HCT116 (cell line): ENCODE results near the gene CDK9. TPM values are rescaled to one million over a fixed set of nuclear protein-coding genes. Genes with fewer than 3 reads are reported as not detected.

ENCODE experiments used
- ATAC-seq: fragments of 200-7000 bp; cut with Tn5 transposase; 2 replicates; pipeline ENCODE4 v1.9.1; 2020; ENCODE audit warnings: mild to moderate bottlenecking, moderate library complexity
- BruUV-seq: library from RNA; stranded (reverse); fragments of 400-500 nt; replicated peaks from 2 replicates; lab custom pipeline; 2021; lab: Mats Ljungman, UMichigan
- CTCF ChIA-PET: fragments of 300-600 bp; sonication (Branson Sonifier 250); formaldehyde crosslinking; loops from one replicate; lab custom pipeline; 2021; ENCODE audit warnings: antibody characterized with exemption; lab: Charles Lee
- POLR2A ChIA-PET: fragments of 300-600, 350-600 bp; sonication (Branson Sonifier 250); formaldehyde crosslinking; loops from one replicate; lab custom pipeline; 2021; ENCODE audit warnings: antibody characterized with exemption; lab: Charles Lee
- RAD21 ChIA-PET, 2 experiments: fragments of 300-600 bp; sonication (Branson Sonifier 250); formaldehyde crosslinking; loops; one replicate each; lab custom pipeline; 2023; ENCODE audit warnings: low total read pairs in 2 of 2; ENCODE audit not compliant: uncharacterized antibody in 2 of 2, unreplicated experiment in 2 of 2, low non-redundant PET in 1 of 2; lab: Charles Lee
- DNase-seq: peaks from one replicate; pipeline ENCODE4 v3.0.0-alpha.2; 2010; ENCODE audit warnings: low read depth, low spot score
- H2AFZ ChIP-seq: fragments of 200-600 bp; shearing (Covaris generic), sonication (generic); 2 replicates; pipeline ENCODE4 v1.6.1; 2017; ENCODE audit warnings: low read depth, mixed run types, mixed read lengths, antibody characterized with exemption, low read length; ENCODE audit not compliant: poor library complexity, severe bottlenecking
- H3K27ac ChIP-seq: 2 replicates; pipeline ENCODE4 v1.5.1; 2012; ENCODE audit warnings: low read depth, low read length
- H3K27me3 ChIP-seq: fragments of 200-600 bp; sonication (generic); 2 replicates; pipeline ENCODE4 v1.6.1; 2016; ENCODE audit warnings: mixed run types, low read length, mixed read lengths; ENCODE audit not compliant: insufficient read depth
- H3K36me3 ChIP-seq, 2 experiments: fragments of 200-500 bp in 1 of 2; fragments of 200-600 bp in 1 of 2; sonication (Bioruptor generic) in 1 of 2; sonication (generic) in 1 of 2; 2 replicates each; pipeline versions ENCODE4 v1.5.1 to v1.6.1; 2014 to 2016; ENCODE audit warnings: low read length in 2 of 2, inconsistent platforms in 1 of 2, mixed read lengths in 1 of 2, mixed run types in 1 of 2; ENCODE audit not compliant: insufficient read depth in 2 of 2, control insufficient read depth in 1 of 2
- H3K4me1 ChIP-seq, 2 experiments: fragments of 200-600 bp in 1 of 2; sonication (generic) in 1 of 2; 2 replicates each; pipeline versions ENCODE4 v1.5.1 to v1.6.1; 2012 to 2017; ENCODE audit warnings: low read length in 2 of 2, inconsistent platforms in 1 of 2, mild to moderate bottlenecking in 1 of 2, mixed read lengths in 1 of 2, mixed run types in 1 of 2, moderate library complexity in 1 of 2; ENCODE audit not compliant: insufficient read depth in 2 of 2, control insufficient read depth in 1 of 2
- H3K4me2 ChIP-seq: fragments of 200-600 bp; sonication (generic); 2 replicates; pipeline ENCODE4 v1.6.1; 2017; ENCODE audit warnings: mixed run types, low read length, mixed read lengths
- H3K4me3 ChIP-seq, 2 experiments: fragments of 200-600 bp in 1 of 2; sonication (generic) in 1 of 2; replicated peaks in 1 of 2; 2 replicates each; pipeline ENCODE4 v1.5.1; 2011 to 2016; ENCODE audit warnings: low read length in 2 of 2, control low read depth in 1 of 2, low read depth in 1 of 2, mild to moderate bottlenecking in 1 of 2, mixed read lengths in 1 of 2, mixed run types in 1 of 2
- H3K79me2 ChIP-seq: fragments of 200-600 bp; sonication (generic); 2 replicates; pipeline ENCODE4 v1.6.1; 2017; ENCODE audit warnings: mild to moderate bottlenecking, mixed run types, low read length, moderate library complexity, mixed read lengths; ENCODE audit not compliant: insufficient read depth
- H3K9ac ChIP-seq: fragments of 200-600 bp; sonication (generic); 2 replicates; pipeline ENCODE4 v1.6.1; 2016; ENCODE audit warnings: low read length, mixed read lengths
- H3K9me2 ChIP-seq: fragments of 200-600 bp; sonication (generic), shearing (Covaris generic); 2 replicates; pipeline ENCODE4 v1.6.1; 2017; ENCODE audit warnings: mixed run types, mild to moderate bottlenecking, moderate library complexity; ENCODE audit not compliant: insufficient read depth
- H3K9me3 ChIP-seq, 2 experiments: fragments of 200-500 bp in 1 of 2; fragments of 200-600 bp in 1 of 2; sonication (Bioruptor generic) in 1 of 2; sonication (generic) in 1 of 2; 2 replicates each; pipeline ENCODE4 v1.6.1; 2014 to 2017; ENCODE audit warnings: low read length in 2 of 2, mixed read lengths in 2 of 2, inconsistent platforms in 1 of 2, low read depth in 1 of 2, mild to moderate bottlenecking in 1 of 2, mixed run types in 1 of 2, moderate library complexity in 1 of 2; ENCODE audit not compliant: control insufficient read depth in 1 of 2, insufficient read depth in 1 of 2
- H4K20me1 ChIP-seq: fragments of 200-600 bp; sonication (generic), shearing (Covaris generic); 2 replicates; pipeline ENCODE4 v1.6.1; 2017; ENCODE audit warnings: mixed run types, mild to moderate bottlenecking, moderate library complexity; ENCODE audit not compliant: insufficient read depth
- ATF3 ChIP-seq: IDR thresholded peaks from 2 replicates; pipeline ENCODE4 v1.6.1; 2012
- CBX3 ChIP-seq: IDR thresholded peaks from 2 replicates; pipeline ENCODE4 v1.6.1; 2012; ENCODE audit warnings: low read depth
- CEBPB ChIP-seq: IDR thresholded peaks from 2 replicates; pipeline ENCODE4 v1.6.1; 2012; ENCODE audit warnings: low read depth
- CTCF ChIP-seq, 3 experiments: fragments of 200-600 bp in 1 of 3; sonication (generic) in 1 of 3; IDR thresholded peaks in 2 of 3; conservative IDR thresholded peaks in 1 of 3; 2 replicates each; pipeline ENCODE4 v1.5.1; 2012 to 2017; ENCODE audit warnings: low read depth in 2 of 3, low read length in 2 of 3, antibody characterized with exemption in 1 of 3, borderline replicate concordance in 1 of 3, control low read depth in 1 of 3, mild to moderate bottlenecking in 1 of 3, mixed read lengths in 1 of 3, mixed run types in 1 of 3, moderate library complexity in 1 of 3; ENCODE audit not compliant: insufficient read depth in 1 of 3
- EZH2 ChIP-seq: fragments of 200-600 bp; sonication (generic); IDR thresholded peaks from 2 replicates; pipeline ENCODE4 v1.6.1; 2017; ENCODE audit warnings: antibody characterized with exemption, mixed run types
- EZH2phosphoT487 ChIP-seq: fragments of 200-600 bp; IDR thresholded peaks from 2 replicates; pipeline ENCODE4 v1.6.1; 2018; ENCODE audit warnings: antibody characterized with exemption, borderline replicate concordance
- FOSL1 ChIP-seq: IDR thresholded peaks from 2 replicates; pipeline ENCODE4 v1.6.1; 2012; ENCODE audit warnings: low read depth
- MAX ChIP-seq: IDR thresholded peaks from 2 replicates; pipeline ENCODE4 v1.6.1; 2012
- POLR2AphosphoS5 ChIP-seq: IDR thresholded peaks from 2 replicates; pipeline ENCODE4 v1.6.1; 2011; ENCODE audit warnings: mild to moderate bottlenecking, low read depth, low read length, moderate library complexity
- RAD21 ChIP-seq: IDR thresholded peaks from 2 replicates; pipeline ENCODE4 v1.6.1; 2012; ENCODE audit warnings: low read depth, mild to moderate bottlenecking
- REST ChIP-seq: IDR thresholded peaks from 2 replicates; pipeline ENCODE4 v1.6.1; 2012; ENCODE audit warnings: low read depth
- SP1 ChIP-seq: IDR thresholded peaks from 2 replicates; pipeline ENCODE4 v1.6.1; 2012; ENCODE audit warnings: low read depth
- TCF7L2 ChIP-seq: IDR thresholded peaks from 2 replicates; pipeline ENCODE4 v1.7.0; 2011; ENCODE audit warnings: borderline replicate concordance, inconsistent platforms; ENCODE audit not compliant: insufficient read depth, insufficient read length; ENCODE audit errors: extremely low read depth
- YY1 ChIP-seq: IDR thresholded peaks from 2 replicates; pipeline ENCODE4 v1.6.1; 2011; ENCODE audit warnings: low read length, low read depth, moderate library complexity, mild to moderate bottlenecking; ENCODE audit not compliant: insufficient replicate concordance; ENCODE audit errors: extremely low read depth
- ZBTB33 ChIP-seq: IDR thresholded peaks from 2 replicates; pipeline ENCODE4 v1.6.1; 2011; ENCODE audit warnings: mild to moderate bottlenecking, low read length, moderate library complexity; ENCODE audit not compliant: insufficient replicate concordance; ENCODE audit errors: extremely low read depth
- intact Hi-C: fragments of 100-400 bp; cut with micrococcal nuclease; formaldehyde crosslinking; loops from 2 replicates; pipeline ENCODE4 v1.10.0; 2022
- total RNA-seq: library from RNA; stranded (reverse); gene quantifications from one replicate; pipeline ENCODE4 v1.2.1, GENCODE V29; 2021; ENCODE audit not compliant: unreplicated experiment

Gene CDK9
- total RNA-seq, 1 experiment from 2014 or later: 102 TPM

- BruUV-seq: no TSS peak
- Histone ChIP-seq H2AFZ (no peak overlapping the region), H4K20me1 (peaks cover 4% of the 10 kb centered on the region; the same call in 1 of the 2 replicates), H3K9me3 (no peaks in the 10 kb centered on the region), H3K9me2 (no peaks in the 10 kb centered on the region), H3K27me3 (no peaks in the 10 kb centered on the region), H3K4me2 (no peak overlapping the region), H3K27ac (peak overlapping the region; percentile 21), H3K4me3 (no peak overlapping the region), H3K79me2 (peaks cover 24% of the 10 kb centered on the region), H3K36me3 (peaks cover 17 to 51% of the 10 kb centered on the region in 2 experiments; a peak in 3 of 4 replicates), H3K9ac (0 out of 2 replicates have a peak overlapping the region, but pooled peaks have one; percentile 2), H3K4me1 (peaks cover 6 to 18% of the 10 kb centered on the region in 2 experiments)
- ChIA-PET CTCF (no interaction called here), RAD21 (no interaction called here), POLR2A (interaction anchor here (0.7 kb wide), 1 partner anchor 38 kb away, joined by 3 read pairs; no protein-coding TSS in a partner anchor)
- TF ChIP-seq CEBPB (no peak), FOSL1 (no peak), SP1 (no peak), REST (no peak), EZH2 (no peak), EZH2phosphoT487 (no peak), RAD21 (no peak), CTCF (IDR thresholded peaks at IDR 0.05 in 2 of 3, conservative IDR thresholded peaks at IDR 0.05 in 1 of 3; ENCODE audit: borderline replicate concordance in 1 of 3, insufficient read depth in 1 of 3, low read depth in 2 of 3, low read length in 2 of 3) (no peak), CBX3 (no peak), ZBTB33 (no peak), TCF7L2 (no peak), YY1 (no peak), ATF3 (no peak), POLR2AphosphoS5 (no peak), MAX (no peak)
- ATAC-seq (no peak), DNase-seq (no peak)
- intact Hi-C loops: no loop called here
These were observed 23.2 kb downstream of the CDK9 start for GRCh38 chr9:127809002-127809539.
